PC-3 (cell line): ENCODE results near the gene SH2D3A. TPM values are rescaled to one million over a fixed set of nuclear protein-coding genes. Genes with fewer than 3 reads are reported as not detected.
A peak's percentile ranks its signal among the peaks of the same experiment; 100 is the strongest.
"Not testable (repeated sequence)": the region's sequence is repeated elsewhere in the genome, so short reads cannot be mapped to it uniquely, and the experiment has no call there.

ENCODE experiments used
- ATAC-seq: fragments of 200-7000 bp; cut with Tn5 transposase; 2 replicates; pipeline ENCODE4 v1.9.1; 2020; ENCODE audit warnings: mild to moderate bottlenecking, moderate library complexity
- BruUV-seq: library from RNA; stranded (reverse); fragments of 400-500 nt; replicated peaks from 2 replicates; lab custom pipeline; 2021; lab: Mats Ljungman, UMichigan
- CTCF ChIA-PET: fragments of 300-600 bp; sonication (Branson Sonifier 250); formaldehyde crosslinking; loops from one replicate; lab custom pipeline; 2022; ENCODE audit warnings: antibody characterized with exemption; lab: Charles Lee
- POLR2A ChIA-PET: fragments of 300-600 bp; sonication (Branson Sonifier 250); formaldehyde crosslinking; loops from one replicate; lab custom pipeline; 2022; ENCODE audit warnings: antibody characterized with exemption; ENCODE audit not compliant: unreplicated experiment; lab: Charles Lee
- DNase-seq: peaks from one replicate; pipeline ENCODE4 v3.0.0-alpha.2; 2015
- H2AFZ ChIP-seq: fragments of 300-600 bp; sonication (generic); 2 replicates; pipeline ENCODE4 v1.6.0; 2016; ENCODE audit warnings: antibody characterized with exemption, low read length
- H3F3A ChIP-seq: fragments of 300-600 bp; sonication (generic); one replicate; pipeline ENCODE4 v1.6.0; 2017; ENCODE audit warnings: antibody characterized with exemption, low read length, control low read depth, mild to moderate bottlenecking; ENCODE audit not compliant: unreplicated experiment
- H3K27ac ChIP-seq: fragments of 300-600 bp; sonication (generic); 2 replicates; pipeline ENCODE4 v1.5.1; 2016; ENCODE audit warnings: mild to moderate bottlenecking, low read length
- H3K27me3 ChIP-seq: fragments of 300-600 bp; sonication (generic); 2 replicates; pipeline ENCODE4 v1.6.1; 2016; ENCODE audit warnings: low read length, mixed read lengths
- H3K36me3 ChIP-seq: fragments of 300-600 bp; sonication (generic); 2 replicates; pipeline ENCODE4 v1.6.1; 2016; ENCODE audit warnings: low read depth, mixed run types, low read length, mixed read lengths
- H3K4me1 ChIP-seq: fragments of 300-600 bp; sonication (generic); 2 replicates; pipeline ENCODE4 v1.5.1; 2016; ENCODE audit warnings: low read length; ENCODE audit not compliant: insufficient read depth
- H3K4me2 ChIP-seq: fragments of 300-600 bp; sonication (generic); 2 replicates; pipeline ENCODE4 v1.6.0; 2016; ENCODE audit warnings: low read length
- H3K4me3 ChIP-seq: fragments of 300-600 bp; sonication (generic); 2 replicates; pipeline ENCODE4 v1.5.1; 2016; ENCODE audit warnings: mild to moderate bottlenecking, low read length, mixed read lengths
- H3K79me2 ChIP-seq: fragments of 300-600 bp; sonication (generic); 2 replicates; pipeline ENCODE4 v1.6.1; 2017; ENCODE audit warnings: low read length, mixed read lengths
- H3K9ac ChIP-seq: fragments of 300-600 bp; sonication (generic); 2 replicates; pipeline ENCODE4 v1.6.0; 2016; ENCODE audit warnings: mild to moderate bottlenecking, low read length
- H3K9me2 ChIP-seq: fragments of 300-600 bp; sonication (generic); replicated peaks from 2 replicates; pipeline ENCODE4 v1.6.1; 2016; ENCODE audit warnings: mixed run types, low read length, mixed read lengths
- H3K9me3 ChIP-seq: fragments of 300-600 bp; sonication (generic); 2 replicates; pipeline ENCODE4 v1.6.1; 2016; ENCODE audit warnings: low read length, mixed read lengths
- H4K20me1 ChIP-seq: fragments of 300-600 bp; sonication (generic); 2 replicates; pipeline ENCODE4 v1.6.1; 2016; ENCODE audit warnings: low read length, mixed read lengths
- CTCF ChIP-seq: fragments of 300-600 bp; sonication (generic); conservative IDR thresholded peaks from 2 replicates; pipeline ENCODE4 v1.5.1; 2017; ENCODE audit warnings: antibody characterized with exemption, low read depth, mild to moderate bottlenecking, low read length
- EZH2 ChIP-seq: fragments of 300-600 bp; sonication (generic); IDR thresholded peaks from one replicate; pipeline ENCODE4 v1.6.1; 2017; ENCODE audit warnings: antibody characterized with exemption, mild to moderate bottlenecking, low read length; ENCODE audit not compliant: unreplicated experiment
- EZH2phosphoT487 ChIP-seq: fragments of 300-600 bp; sonication (generic); IDR thresholded peaks from 2 replicates; pipeline ENCODE4 v1.6.1; 2018; ENCODE audit warnings: mild to moderate bottlenecking, antibody characterized with exemption, low read length, borderline replicate concordance
- intact Hi-C: fragments of 100-400 bp; cut with micrococcal nuclease; formaldehyde crosslinking; loops from 2 replicates; pipeline ENCODE4 v1.9.0; 2023
- total RNA-seq: library from RNA; depleted of rRNA; stranded (reverse); fragments of >200 nt; gene quantifications from 2 replicates; pipeline ENCODE4 v1.2.3, GENCODE V29; 2014

Gene SH2D3A
- total RNA-seq, 1 experiment from 2014 or later, result 141 TPM

GRCh38 chr19:6752256-6753177, 14.7 kb downstream of the SH2D3A start:
- no peaks in the 10 kb centered on the region for H3K79me2 ChIP-seq
- CTCF ChIA-PET, result no interaction called here
- no TSS peak for BruUV-seq
- no peak overlapping the region for H3K9ac ChIP-seq
- no peak overlapping the region for H3K4me2 ChIP-seq
- H3K27ac ChIP-seq, result no peak overlapping the region
- H3K36me3 ChIP-seq, result peaks cover 61% of the 10 kb centered on the region
- H3K4me3 ChIP-seq, result no peak overlapping the region
- H3K4me1 ChIP-seq, result no peaks in the 10 kb centered on the region
- no peaks in the 10 kb centered on the region for H4K20me1 ChIP-seq
- no peak for TF ChIP-seq EZH2
- TF ChIP-seq EZH2phosphoT487, result no peak
- TF ChIP-seq CTCF, result no peak
- no peaks in the 10 kb centered on the region for H3K9me3 ChIP-seq
- intact Hi-C loops, result no loop called here
- no peak for ATAC-seq
- no peaks in the 10 kb centered on the region for H3K27me3 ChIP-seq
- no peak overlapping the region for H2AFZ ChIP-seq
- POLR2A ChIA-PET, result no interaction called here
- H3K9me2 ChIP-seq, result no peaks in the 10 kb centered on the region
- no peaks in the 10 kb centered on the region for H3F3A ChIP-seq
- no peak for DNase-seq

GRCh38 chr19:6751189-6751588, 16.0 kb downstream of the SH2D3A start:
- Histone ChIP-seq H3K4me1 (no peaks in the 10 kb centered on the region), H3K9me3 (no peaks in the 10 kb centered on the region), H3K9me2 (no peaks in the 10 kb centered on the region), H3K27ac (no peak overlapping the region), H3K4me3 (no peak overlapping the region), H4K20me1 (no peaks in the 10 kb centered on the region), H2AFZ (no peak overlapping the region), H3K36me3 (peaks cover 69% of the 10 kb centered on the region), H3K27me3 (no peaks in the 10 kb centered on the region), H3K79me2 (peaks cover 2% of the 10 kb centered on the region; the same call in 1 of the 2 replicates), H3K4me2 (no peak overlapping the region), H3K9ac (no peak overlapping the region), H3F3A (no peaks in the 10 kb centered on the region)
- DNase-seq (no peak), ATAC-seq (no peak)
- BruUV-seq, result TSS peak; percentile 43
- CTCF ChIA-PET, result no interaction called here
- POLR2A ChIA-PET, result no interaction called here
- intact Hi-C loops, result no loop called here
- no peak for TF ChIP-seq CTCF
- no peak for TF ChIP-seq EZH2
- TF ChIP-seq EZH2phosphoT487, result no peak

GRCh38 chr19:6750062-6750461, 17.2 kb downstream of the SH2D3A start:
- Histone ChIP-seq H3K9ac (no peak overlapping the region), H3K4me1 (peaks cover 7% of the 10 kb centered on the region), H3F3A (no peaks in the 10 kb centered on the region), H3K9me2 (no peaks in the 10 kb centered on the region), H3K4me2 (no peak overlapping the region), H3K36me3 (peaks cover 69% of the 10 kb centered on the region), H3K27me3 (no peaks in the 10 kb centered on the region), H4K20me1 (no peaks in the 10 kb centered on the region), H3K4me3 (no peak overlapping the region), H3K27ac (no peak overlapping the region), H3K79me2 (peaks cover 9% of the 10 kb centered on the region; the same call in 1 of the 2 replicates), H2AFZ (no peak overlapping the region), H3K9me3 (no peaks in the 10 kb centered on the region)
- CTCF ChIA-PET, result interaction anchor here (0.7 kb wide), 1 partner anchor 233 kb away, joined by 3 read pairs; no protein-coding TSS in a partner anchor
- TF ChIP-seq EZH2phosphoT487, result no peak
- intact Hi-C loops, result no loop called here
- BruUV-seq, result no TSS peak
- POLR2A ChIA-PET, result no interaction called here
- DNase-seq, result no peak
- no peak for ATAC-seq

GRCh38 chr19:6748543-6748942, 18.7 kb downstream of the SH2D3A start:
- H3F3A ChIP-seq, BruUV-seq, DNase-seq, CTCF ChIA-PET, H3K4me3 ChIP-seq, H3K27me3 ChIP-seq, H4K20me1 ChIP-seq, H3K27ac ChIP-seq, H3K79me2 ChIP-seq, H3K9me2 ChIP-seq, H3K9ac ChIP-seq, H2AFZ ChIP-seq, POLR2A ChIA-PET, H3K9me3 ChIP-seq, ATAC-seq, H3K4me2 ChIP-seq: not testable (repeated sequence)
- peaks cover 22% of the 10 kb centered on the region for H3K4me1 ChIP-seq
- intact Hi-C loops, result loop anchor here (5.0 kb wide), 1 partner anchor 771 kb away; the partner anchor contains the start of gene RANBP3
- peaks cover 61% of the 10 kb centered on the region for H3K36me3 ChIP-seq
